BLaER1 treated with 17β-estradiol and CSF1 and Interleukin-3, amounts not matched to agents 10 nM and 100 nM (cell line): Measurements from ENCODE around the gene NOL4L.

ENCODE experiments used
- H3K27ac ChIP-seq, 11 experiments: shearing (Covaris generic); formaldehyde crosslinking; 2 replicates each; pipeline ENCODE4 v1.8.1; 2022
- H3K27me3 ChIP-seq, 11 experiments: shearing (Covaris generic); formaldehyde crosslinking; 2 replicates each; pipeline ENCODE4 v1.8.1; 2022
- H3K36me3 ChIP-seq, 11 experiments: shearing (Covaris generic); formaldehyde crosslinking; 2 replicates each; pipeline ENCODE4 v1.8.1; 2022
- H3K4me1 ChIP-seq, 10 experiments: shearing (Covaris generic); formaldehyde crosslinking; 2 replicates each; pipeline ENCODE4 v1.8.1; 2022
- H3K4me2 ChIP-seq, 11 experiments: shearing (Covaris generic); formaldehyde crosslinking; 2 replicates each; pipeline ENCODE4 v1.8.1; 2022
- H3K4me3 ChIP-seq, 10 experiments: shearing (Covaris generic); formaldehyde crosslinking; 2 replicates each; pipeline ENCODE4 v1.8.1; 2022
- H3K9ac ChIP-seq, 11 experiments: shearing (Covaris generic); formaldehyde crosslinking; 2 replicates each; pipeline ENCODE4 v1.8.1; 2022
- H3K9me3 ChIP-seq, 11 experiments: shearing (Covaris generic); formaldehyde crosslinking; replicated peaks in 1 of 11; 2 replicates each; pipeline ENCODE4 v1.8.1; 2022
- H4K20me1 ChIP-seq, 11 experiments: shearing (Covaris generic); formaldehyde crosslinking; 2 replicates each; pipeline ENCODE4 v1.8.1; 2022
- Cebpa-rat ChIP-seq, 11 experiments: shearing (Covaris generic); IDR thresholded peaks; 2 replicates each; pipeline ENCODE4 v1.8.1; 2022

The NOL4L gene

DNA sequence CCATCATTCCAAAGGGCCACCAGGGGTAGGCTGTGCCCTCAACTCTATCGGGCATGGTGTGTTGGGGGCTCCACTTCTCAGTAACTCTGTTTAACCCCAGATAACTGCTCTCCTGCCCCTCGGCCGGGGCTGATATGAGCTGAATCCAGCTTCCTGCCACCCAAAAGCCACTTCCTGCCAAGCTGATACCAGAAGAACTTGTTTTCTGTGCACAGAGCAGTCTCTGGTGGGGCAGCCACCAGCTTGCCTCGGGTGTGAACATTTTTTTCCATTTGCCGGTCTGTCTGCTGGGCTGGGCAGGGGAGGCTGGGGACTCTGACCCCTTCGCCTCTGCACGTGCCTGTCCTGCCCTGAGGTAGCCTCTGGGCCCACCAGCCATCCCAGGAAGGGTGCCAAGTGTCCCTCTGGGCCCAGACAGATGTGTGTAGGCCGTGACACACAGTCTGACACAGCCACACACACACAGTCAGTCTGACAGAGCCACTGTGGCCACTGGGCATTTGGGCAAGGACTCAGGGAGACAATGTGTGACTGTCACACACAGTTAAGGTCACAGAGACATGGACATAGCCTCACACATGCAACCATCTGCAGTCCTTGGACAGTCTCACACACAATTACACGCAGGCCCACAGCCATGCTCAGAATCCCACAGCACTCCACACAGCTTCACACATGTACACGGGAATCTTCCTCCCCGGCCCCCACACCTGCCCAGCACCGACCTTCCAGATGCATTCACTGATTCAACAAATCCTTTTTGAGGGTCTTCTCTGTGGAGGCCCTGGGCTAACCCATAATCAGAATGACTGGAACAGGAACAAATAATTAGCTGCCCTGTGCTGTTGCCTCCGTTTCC is 45.1 kb downstream of the NOL4L start:
- Histone ChIP-seq H3K27me3 (no peaks in the 10 kb centered on the region), H3K36me3 (no peaks in the 10 kb centered on the region), H3K4me1 (peaks cover 55 to 72% (median 66%) of the 10 kb centered on the region in 10 experiments), H3K4me3 (peak overlapping the region in 4 of 10 experiments; percentile 2 to 47 (median 22); a peak in 2 of 20 replicates), H3K9me3 (no peaks in the 10 kb centered on the region), H3K9ac (peak overlapping the region; percentile 56 to 79 (median 71)), H3K4me2 (peak overlapping the region; percentile 88 to 100 (median 98)), H4K20me1 (peaks cover 0 to 38% (median 6%) of the 10 kb centered on the region in 11 experiments; a peak in 12 of 22 replicates), H3K27ac (peak overlapping the region; percentile 69 to 92 (median 81); a peak in 21 of 22 replicates)
- no peak for TF ChIP-seq Cebpa-rat (IDR thresholded peaks at IDR 0.05)

DNA sequence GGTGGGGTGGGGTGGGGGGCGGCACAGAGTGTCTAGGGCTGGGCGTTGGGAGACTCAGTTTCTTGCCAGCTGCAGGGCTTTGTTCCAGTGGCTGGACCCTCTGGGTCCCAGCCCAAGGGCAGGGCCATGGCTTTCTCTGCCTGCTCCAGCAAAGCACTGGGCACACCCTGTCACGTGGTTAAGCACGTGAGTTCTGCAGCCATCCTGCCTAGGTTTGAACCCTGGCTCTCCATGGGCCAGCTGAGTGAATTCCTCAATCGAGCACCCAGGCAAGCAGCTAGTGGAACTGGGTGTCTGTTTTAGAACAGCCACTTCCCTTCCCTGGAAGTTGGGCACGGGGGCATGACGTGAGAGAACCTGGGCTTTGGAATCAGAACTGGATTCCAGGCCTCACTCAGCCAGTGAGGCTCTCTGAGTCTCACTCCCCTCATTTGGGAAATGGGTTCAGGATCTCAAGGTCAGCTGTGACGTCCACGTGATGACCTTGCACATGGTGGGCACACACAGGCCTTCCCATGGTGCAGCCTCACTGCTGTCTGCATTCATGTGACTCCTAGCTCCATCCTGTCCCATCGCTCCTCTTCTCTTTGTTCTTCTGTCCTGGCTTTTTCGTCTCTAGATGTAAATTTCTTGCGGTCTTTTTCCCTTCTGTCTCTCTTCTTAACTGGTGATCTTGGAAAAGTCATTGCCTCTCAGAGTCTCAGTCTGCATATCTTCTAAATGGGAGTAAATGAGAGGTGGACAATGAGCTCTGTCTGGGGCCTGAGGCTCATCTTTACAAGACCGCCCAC is 45.9 kb downstream of the NOL4L start:
- H3K4me2 ChIP-seq: peak overlapping the region; percentile 88 to 100 (median 98)
- H3K36me3 ChIP-seq: no peaks in the 10 kb centered on the region
- peak overlapping the region; percentile 56 to 79 (median 71); a peak in 20 of 22 replicates for H3K9ac ChIP-seq
- no peaks in the 10 kb centered on the region for H3K9me3 ChIP-seq
- H4K20me1 ChIP-seq: peaks cover 0 to 36% (median 6%) of the 10 kb centered on the region in 11 experiments; a peak in 13 of 22 replicates
- H3K4me1 ChIP-seq: peaks cover 62 to 80% (median 74%) of the 10 kb centered on the region in 10 experiments
- no peak for TF ChIP-seq Cebpa-rat (IDR thresholded peaks at IDR 0.05)
- peak overlapping the region; percentile 69 to 92 (median 81); a peak in 21 of 22 replicates for H3K27ac ChIP-seq
- no peaks in the 10 kb centered on the region for H3K27me3 ChIP-seq
- H3K4me3 ChIP-seq: peak overlapping the region in 2 of 10 experiments; percentile 2 to 32; a peak in 1 of 20 replicates

DNA sequence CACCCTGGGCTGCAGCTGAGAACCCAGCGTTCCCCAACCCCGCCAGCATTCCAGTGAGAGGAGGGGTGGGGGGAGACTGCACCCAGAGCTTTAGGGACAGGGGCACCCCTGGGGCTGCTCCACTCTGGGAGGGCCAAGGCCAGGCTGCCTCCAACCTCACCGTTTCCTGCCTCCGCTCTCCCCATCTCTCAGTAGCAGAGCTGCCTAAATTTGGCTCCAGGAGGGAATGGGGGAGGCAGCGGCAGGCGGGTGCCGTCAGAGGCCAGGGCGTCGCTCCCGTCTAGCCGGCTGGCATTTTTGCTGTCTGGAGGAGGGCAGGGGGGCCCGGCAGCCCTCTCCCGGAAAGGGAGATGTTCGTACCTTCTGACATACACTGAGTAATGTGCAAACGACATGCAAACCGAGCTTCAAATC is 46.6 kb downstream of the NOL4L start:
- peak overlapping the region; percentile 88 to 100 (median 98) for H3K4me2 ChIP-seq
- no peaks in the 10 kb centered on the region for H3K27me3 ChIP-seq
- no peak for TF ChIP-seq Cebpa-rat (IDR thresholded peaks at IDR 0.05)
- peak overlapping the region in 2 of 10 experiments; percentile 26 to 41; a peak in 3 of 20 replicates for H3K4me3 ChIP-seq
- peaks cover 0 to 41% (median 6%) of the 10 kb centered on the region in 11 experiments; a peak in 13 of 22 replicates for H4K20me1 ChIP-seq
- H3K27ac ChIP-seq: peak overlapping the region; percentile 24 to 92 (median 78); a peak in 18 of 22 replicates
- H3K36me3 ChIP-seq: no peaks in the 10 kb centered on the region
- peak overlapping the region in 8 of 11 experiments; percentile 52 to 79 (median 70); a peak in 16 of 22 replicates for H3K9ac ChIP-seq
- H3K9me3 ChIP-seq: no peaks in the 10 kb centered on the region
- peaks cover 62 to 87% (median 80%) of the 10 kb centered on the region in 10 experiments for H3K4me1 ChIP-seq

DNA sequence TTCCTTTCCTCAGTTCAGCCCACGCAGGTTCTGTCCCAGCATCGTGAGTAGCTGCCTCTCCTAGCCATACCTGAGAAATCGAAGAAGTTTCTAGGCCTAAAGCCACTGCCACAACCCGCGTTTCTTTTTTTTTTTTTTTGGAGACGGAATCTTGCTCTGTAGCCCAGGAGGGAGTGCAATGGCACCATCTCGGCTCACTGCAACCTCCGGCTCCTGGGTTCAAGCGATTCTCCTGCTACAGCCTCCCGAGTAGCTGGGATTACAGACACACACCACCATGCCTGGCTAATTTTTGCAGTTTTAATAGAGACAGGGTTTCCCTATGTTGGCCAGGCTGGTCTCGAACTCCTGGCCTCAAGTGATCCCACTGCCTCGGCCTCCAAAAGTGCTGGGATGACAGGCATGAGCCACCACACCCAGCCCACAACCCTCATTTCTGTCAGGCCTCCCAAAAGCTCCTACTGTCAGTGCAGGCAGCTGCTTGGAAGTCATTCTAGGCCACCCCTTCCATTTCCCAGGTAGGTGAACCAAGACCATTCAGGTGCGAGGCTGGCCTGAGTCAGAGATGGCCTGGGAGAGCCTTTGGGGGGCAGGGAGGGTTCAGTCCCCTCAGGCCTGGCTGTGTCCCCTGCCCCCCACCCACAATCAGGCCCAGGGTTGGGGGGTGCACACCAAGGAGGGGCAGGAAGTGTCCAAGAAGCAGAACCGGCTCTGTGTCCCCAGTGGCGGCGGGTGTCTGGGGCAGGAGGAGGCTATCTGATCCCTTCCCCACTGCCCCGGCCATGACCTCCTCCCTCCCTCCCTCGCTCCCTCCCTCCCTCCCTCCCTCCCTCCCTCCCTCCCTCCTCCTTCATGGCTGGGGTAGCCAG is 47.2 kb downstream of the NOL4L start:
- Histone ChIP-seq H3K27ac (peak overlapping the region in 9 of 11 experiments; percentile 22 to 92 (median 85); a peak in 16 of 22 replicates), H3K36me3 (no peaks in the 10 kb centered on the region), H4K20me1 (peaks cover 0 to 45% (median 6%) of the 10 kb centered on the region in 11 experiments; a peak in 13 of 22 replicates), H3K4me3 (peak overlapping the region; percentile 53 to 72 (median 60); a peak in 17 of 20 replicates), H3K4me2 (peak overlapping the region; percentile 90 to 100 (median 98)), H3K4me1 (peaks cover 63 to 90% (median 83%) of the 10 kb centered on the region in 10 experiments), H3K9me3 (no peaks in the 10 kb centered on the region), H3K27me3 (no peaks in the 10 kb centered on the region), H3K9ac (peak overlapping the region in 9 of 11 experiments; percentile 25 to 79 (median 58); a peak in 16 of 22 replicates)
- TF ChIP-seq Cebpa-rat (IDR thresholded peaks at IDR 0.05): no peak

DNA sequence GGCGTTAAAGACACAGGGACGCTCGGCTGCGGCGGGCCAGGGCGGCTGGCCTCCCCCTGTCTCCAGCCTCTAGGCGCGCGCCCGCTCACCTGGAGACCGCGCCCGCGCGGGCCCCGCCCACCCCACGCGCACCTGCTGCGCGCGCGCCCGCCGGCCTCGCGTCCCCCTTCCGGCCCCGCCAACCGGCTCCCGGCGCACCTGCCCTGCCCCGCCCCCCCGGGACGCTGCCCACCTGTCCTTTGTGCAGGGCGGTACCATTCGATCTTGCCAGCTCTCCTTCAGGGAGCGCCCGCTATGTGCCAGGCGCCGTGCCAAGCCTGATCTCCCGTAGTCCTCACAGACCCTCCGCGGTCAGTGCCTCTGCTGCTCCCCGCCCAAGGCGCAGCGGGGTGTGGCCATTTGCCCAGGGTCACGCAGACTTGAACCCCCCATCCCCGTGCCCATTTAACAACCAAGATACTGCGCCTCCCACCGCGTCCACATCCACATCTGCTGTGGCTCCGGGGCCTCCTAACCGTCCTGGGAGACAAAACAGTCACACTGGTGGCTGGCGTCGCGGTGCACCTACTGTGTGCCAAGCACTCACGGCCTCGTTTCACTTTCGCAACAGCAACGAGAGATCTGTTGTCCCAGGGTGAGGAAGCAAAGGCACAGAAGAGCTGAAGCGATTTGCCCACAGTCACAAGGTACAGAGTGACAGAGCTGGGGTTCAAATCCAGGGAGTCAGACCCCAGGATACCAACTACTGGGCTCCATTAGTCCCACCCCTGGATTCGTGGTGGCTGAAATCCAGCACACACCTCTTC is 48.1 kb downstream of the NOL4L start:
- Histone ChIP-seq H3K27ac (peak overlapping the region in 8 of 11 experiments; percentile 22 to 86 (median 59); a peak in 15 of 22 replicates), H4K20me1 (peaks cover 0 to 52% (median 6%) of the 10 kb centered on the region in 11 experiments; a peak in 13 of 22 replicates), H3K9me3 (no peaks in the 10 kb centered on the region), H3K27me3 (no peaks in the 10 kb centered on the region), H3K36me3 (no peaks in the 10 kb centered on the region), H3K9ac (peak overlapping the region; percentile 25 to 66 (median 56); a peak in 19 of 22 replicates), H3K4me2 (peak overlapping the region; percentile 90 to 100 (median 98)), H3K4me3 (peak overlapping the region; percentile 53 to 72 (median 60)), H3K4me1 (peaks cover 68 to 94% (median 89%) of the 10 kb centered on the region in 10 experiments)
- 0 out of 22 replicates have a peak, but pooled peaks of 1 of the 11 experiments have one; percentile 5 for TF ChIP-seq Cebpa-rat (IDR thresholded peaks at IDR 0.05)

DNA sequence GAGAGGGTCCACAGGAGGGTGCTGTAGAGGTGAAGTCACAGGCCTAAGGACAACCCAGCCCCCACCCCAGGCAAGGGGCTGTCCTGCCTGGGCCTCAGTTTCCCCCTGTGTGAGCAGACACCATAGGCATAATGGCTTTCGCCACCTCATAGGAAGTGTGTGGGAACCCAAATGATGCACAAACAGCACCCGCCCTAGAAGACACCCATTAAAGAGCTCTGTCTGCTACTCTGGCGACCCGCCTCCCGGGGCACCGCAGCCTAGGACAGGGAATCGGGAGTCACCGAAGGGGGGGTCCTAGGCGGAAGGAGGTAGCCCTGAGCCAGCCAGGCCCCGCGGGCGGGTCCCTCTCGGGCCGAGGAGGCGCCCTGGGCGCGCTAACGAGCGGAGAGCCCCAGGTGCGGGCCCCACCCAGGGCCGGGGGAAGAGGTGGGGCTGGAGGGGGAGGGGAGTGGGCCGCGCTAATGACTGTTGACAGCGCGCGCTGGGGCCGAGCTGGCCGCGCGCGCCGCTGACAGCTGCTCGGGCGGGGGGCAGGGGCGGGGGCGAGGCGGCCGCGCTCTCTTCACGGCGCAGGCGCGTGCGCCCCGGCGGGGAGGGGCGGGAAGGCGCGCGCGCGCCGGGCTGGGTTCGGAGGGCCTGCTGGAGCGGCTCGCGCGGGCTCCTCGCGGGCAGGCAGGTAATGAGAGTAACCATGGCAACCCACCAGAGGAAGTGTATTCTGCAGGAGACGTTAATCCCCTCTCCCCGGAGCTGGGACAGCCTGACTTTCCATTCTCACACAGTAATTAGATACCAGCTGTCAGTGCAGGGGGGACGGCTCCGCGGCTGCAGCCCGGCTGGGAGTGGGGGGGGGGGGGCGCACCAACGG is 48.9 kb downstream of the NOL4L start:
- TF ChIP-seq Cebpa-rat (IDR thresholded peaks at IDR 0.05): no peak
- H4K20me1 ChIP-seq: peaks cover 0 to 46% (median 6%) of the 10 kb centered on the region in 11 experiments; a peak in 13 of 22 replicates
- no peaks in the 10 kb centered on the region for H3K9me3 ChIP-seq
- H3K36me3 ChIP-seq: no peaks in the 10 kb centered on the region
- no peaks in the 10 kb centered on the region for H3K27me3 ChIP-seq
- peak overlapping the region; percentile 87 to 100 (median 98) for H3K4me2 ChIP-seq
- peak overlapping the region; percentile 53 to 72 (median 60) for H3K4me3 ChIP-seq
- peak overlapping the region in 7 of 11 experiments; percentile 30 to 65 (median 55); a peak in 11 of 22 replicates for H3K27ac ChIP-seq
- H3K9ac ChIP-seq: peak overlapping the region in 8 of 11 experiments; percentile 21 to 64 (median 49); a peak in 13 of 22 replicates
- H3K4me1 ChIP-seq: peaks cover 63 to 94% (median 85%) of the 10 kb centered on the region in 10 experiments
